H9 (cell line): ENCODE measurements around the gene TMEM135. TPM values are rescaled to one million over a fixed set of nuclear protein-coding genes. Genes with fewer than 3 reads are reported as not detected.

Experiments
- DNase-seq: peaks from one replicate; pipeline ENCODE4 v3.0.0-alpha.2; 2017
- H2AFZ ChIP-seq: one replicate; pipeline ENCODE4 v1.6.1; 2013; ENCODE audit warnings: mild to moderate bottlenecking, low read length, control low read depth, moderate library complexity
- H2AK5ac ChIP-seq: 2 replicates; pipeline ENCODE4 v1.6.1; 2013; ENCODE audit warnings: low read length, control low read depth, mixed read lengths; ENCODE audit not compliant: insufficient read length
- H2BK120ac ChIP-seq: one replicate; pipeline ENCODE4 v1.6.1; 2013; ENCODE audit warnings: low read depth, mild to moderate bottlenecking, low read length, control low read depth, inconsistent platforms; ENCODE audit not compliant: poor library complexity, severe bottlenecking
- H2BK12ac ChIP-seq: 2 replicates; pipeline ENCODE4 v1.6.1; 2013; ENCODE audit warnings: low read length, control low read depth, mixed read lengths, low read depth; ENCODE audit not compliant: insufficient read length
- H2BK15ac ChIP-seq: 2 replicates; pipeline ENCODE4 v1.6.1; 2013; ENCODE audit warnings: low read depth, low read length, control low read depth
- H2BK20ac ChIP-seq: one replicate; pipeline ENCODE4 v1.6.1; 2013; ENCODE audit warnings: low read depth, mild to moderate bottlenecking, low read length, control low read depth, inconsistent platforms; ENCODE audit not compliant: poor library complexity, severe bottlenecking
- H2BK5ac ChIP-seq: 2 replicates; pipeline ENCODE4 v1.6.1; 2013; ENCODE audit warnings: low read length, control low read depth, mixed read lengths; ENCODE audit not compliant: insufficient read length
- H3K14ac ChIP-seq: 2 replicates; pipeline ENCODE4 v1.6.1; 2013; ENCODE audit warnings: low read length, control low read depth; ENCODE audit not compliant: insufficient read depth
- H3K18ac ChIP-seq: 2 replicates; pipeline ENCODE4 v1.6.1; 2013; ENCODE audit warnings: low read depth, mild to moderate bottlenecking, mixed read lengths, low read length, control low read depth; ENCODE audit not compliant: insufficient read length
- H3K23ac ChIP-seq: 2 replicates; pipeline ENCODE4 v1.6.1; 2013; ENCODE audit warnings: low read length, control low read depth, mixed read lengths, low read depth; ENCODE audit not compliant: insufficient read length
- H3K23me2 ChIP-seq: 2 replicates; pipeline ENCODE4 v1.6.1; 2013; ENCODE audit warnings: low read depth, mild to moderate bottlenecking, mixed read lengths, low read length, control low read depth; ENCODE audit not compliant: insufficient read length, poor library complexity, severe bottlenecking
- H3K27ac ChIP-seq: 2 replicates; pipeline ENCODE4 v1.5.1; 2013; ENCODE audit warnings: low read length, control low read depth, mixed read lengths, low read depth; ENCODE audit not compliant: insufficient read length
- H3K27me3 ChIP-seq: 2 replicates; pipeline ENCODE4 v1.6.1; 2013; ENCODE audit warnings: low read length, control low read depth, inconsistent platforms; ENCODE audit not compliant: insufficient read depth
- H3K4ac ChIP-seq: 2 replicates; pipeline ENCODE4 v1.6.1; 2013; ENCODE audit warnings: low read depth, mild to moderate bottlenecking, control low read depth, inconsistent platforms, low read length, moderate library complexity
- H3K4me1 ChIP-seq: 2 replicates; pipeline ENCODE4 v1.6.1; 2013; ENCODE audit warnings: low read length, control low read depth, inconsistent platforms; ENCODE audit not compliant: insufficient read depth
- H3K4me2 ChIP-seq: 2 replicates; pipeline ENCODE4 v1.6.1; 2013; ENCODE audit warnings: low read length, control low read depth, mixed read lengths; ENCODE audit not compliant: insufficient read length, insufficient read depth
- H3K56ac ChIP-seq: 2 replicates; pipeline ENCODE4 v1.6.1; 2013; ENCODE audit warnings: low read depth, mild to moderate bottlenecking, mixed read lengths, low read length, control low read depth; ENCODE audit not compliant: insufficient read length
- H3K79me1 ChIP-seq: 2 replicates; pipeline ENCODE4 v1.6.1; 2013; ENCODE audit warnings: low read depth, mild to moderate bottlenecking, moderate library complexity, low read length, control low read depth, inconsistent platforms; ENCODE audit not compliant: insufficient read depth, poor library complexity, severe bottlenecking
- H3K79me2 ChIP-seq: 2 replicates; pipeline ENCODE4 v1.6.1; 2013; ENCODE audit warnings: low read length, control low read depth, inconsistent platforms; ENCODE audit not compliant: insufficient read depth
- H3K9ac ChIP-seq: 2 replicates; pipeline ENCODE4 v1.6.1; 2013; ENCODE audit warnings: low read length, control low read depth, mixed read lengths; ENCODE audit not compliant: insufficient read length; ENCODE audit errors: extremely low read depth
- H3K9me3 ChIP-seq: one replicate; pipeline ENCODE4 v1.6.1; 2013; ENCODE audit warnings: low read depth, low read length, inconsistent platforms; ENCODE audit not compliant: control insufficient read depth
- H3T11ph ChIP-seq: one replicate; pipeline ENCODE4 v1.6.1; 2013; ENCODE audit warnings: mild to moderate bottlenecking, low read length, control low read depth, inconsistent platforms
- H4K20me1 ChIP-seq: one replicate; pipeline ENCODE4 v1.6.1; 2013; ENCODE audit not compliant: control insufficient read depth, insufficient read length, insufficient read depth
- H4K5ac ChIP-seq: 2 replicates; pipeline ENCODE4 v1.6.1; 2013; ENCODE audit warnings: low read depth, mild to moderate bottlenecking, mixed read lengths, low read length, control low read depth; ENCODE audit not compliant: insufficient read length
- H4K8ac ChIP-seq: replicated peaks from 2 replicates; pipeline ENCODE4 v1.6.1; 2013; ENCODE audit warnings: low read length, control low read depth, mixed read lengths, low read depth; ENCODE audit not compliant: insufficient read length
- H4K91ac ChIP-seq: 2 replicates; pipeline ENCODE4 v1.6.1; 2013; ENCODE audit warnings: low read depth, mild to moderate bottlenecking, moderate library complexity, mixed read lengths, low read length, control low read depth; ENCODE audit not compliant: insufficient read length
- H3K27ac Mint-ChIP-seq, 3 experiments: 2 replicates in 2 of 3; 3 replicates in 1 of 3; pipeline ENCODE4 v1.8.0; 2020 to 2021; ENCODE audit warnings: mixed read lengths in 3 of 3, mild to moderate bottlenecking in 1 of 3, moderate library complexity in 1 of 3
- H3K27me3 Mint-ChIP-seq: 2 replicates; pipeline ENCODE4 v1.8.0; 2021; ENCODE audit warnings: low read depth, mild to moderate bottlenecking, moderate library complexity, mixed read lengths
- H3K36me3 Mint-ChIP-seq, 3 experiments: 2 replicates in 2 of 3; 3 replicates in 1 of 3; pipeline ENCODE4 v1.8.0; 2020 to 2021; ENCODE audit warnings: low read depth in 3 of 3, mixed read lengths in 3 of 3; ENCODE audit not compliant: insufficient read depth in 1 of 3
- H3K4me1 Mint-ChIP-seq, 2 experiments: 2 replicates each; pipeline ENCODE4 v1.8.0; 2020; ENCODE audit warnings: mixed read lengths in 2 of 2
- H3K4me3 Mint-ChIP-seq, 2 experiments: 2 replicates in 1 of 2; 3 replicates in 1 of 2; pipeline ENCODE4 v1.8.0; 2020 to 2021; ENCODE audit warnings: mild to moderate bottlenecking in 2 of 2, mixed read lengths in 2 of 2, moderate library complexity in 1 of 2
- H3K9me3 Mint-ChIP-seq, 2 experiments: 2 replicates in 1 of 2; 3 replicates in 1 of 2; pipeline ENCODE4 v1.8.0; 2020; ENCODE audit warnings: mild to moderate bottlenecking in 2 of 2, mixed read lengths in 2 of 2, moderate library complexity in 1 of 2
- CTCF ChIP-seq: fragments of 200-600 bp; sonication (generic); conservative IDR thresholded peaks from 3 replicates; pipeline ENCODE4 v1.8.0; 2021; ENCODE audit warnings: antibody characterized with exemption, mild to moderate bottlenecking
- WGBS: extraction: QIAGEN DNeasy Blood & Tissue Kit; methylation state at CpG from one replicate; pipeline ENCODE4 v1.1.7; 2013; ENCODE audit warnings: missing lambda C conversion rate, low lambda C conversion rate, mixed read lengths; ENCODE audit not compliant: insufficient read length; ENCODE audit errors: extremely low coverage; 5-methylcytosine and 5-hydroxymethylcytosine counted together
- total RNA-seq: library from RNA; stranded (reverse); gene quantifications from 2 replicates; pipeline ENCODE4 v1.2.1, GENCODE V29; 2021

TMEM135 gene
- total RNA-seq, 1 experiment from 2014 or later: 25.2 TPM

- no peak overlapping the region for H3K4ac ChIP-seq
- H2BK12ac ChIP-seq: no peak overlapping the region
- no peak overlapping the region for H3K4me2 ChIP-seq
- H2AFZ ChIP-seq: no peak overlapping the region
- no peaks in the 10 kb centered on the region for H3K4me1 ChIP-seq
- no peak for DNase-seq
- Mint-ChIP-seq H3K27me3 (no peaks in the 10 kb centered on the region), H3K4me3 (no peak overlapping the region), H3K36me3 (no peaks in the 10 kb centered on the region), H3K4me1 (peaks cover 0 to 4% of the 10 kb centered on the region in 2 experiments; a peak in 1 of 4 replicates), H3K27ac (no peak overlapping the region), H3K9me3 (no peaks in the 10 kb centered on the region)
- no peak overlapping the region for H3K14ac ChIP-seq
- H3K18ac ChIP-seq: no peak overlapping the region
- no peak overlapping the region for H4K91ac ChIP-seq
- no peak overlapping the region for H2BK20ac ChIP-seq
- no peaks in the 10 kb centered on the region for H3K79me2 ChIP-seq
- no peaks in the 10 kb centered on the region for H3K9me3 ChIP-seq
- no peak overlapping the region for H3K27ac ChIP-seq
- H3K23ac ChIP-seq: no peak overlapping the region
- H3K27me3 ChIP-seq: no peaks in the 10 kb centered on the region
- no peak overlapping the region for H4K8ac ChIP-seq
- no peaks in the 10 kb centered on the region for H3K79me1 ChIP-seq
- no peak overlapping the region for H2BK5ac ChIP-seq
- no CpG with 5 or more reads among the region's 1 CpG for WGBS
- no peak overlapping the region for H2BK120ac ChIP-seq
- H4K5ac ChIP-seq: no peak overlapping the region
- no peak overlapping the region for H3T11ph ChIP-seq
- H2AK5ac ChIP-seq: no peak overlapping the region
- no peak overlapping the region for H3K56ac ChIP-seq
- H2BK15ac ChIP-seq: no peak overlapping the region
- H3K23me2 ChIP-seq: no peaks in the 10 kb centered on the region
- no peak overlapping the region for H3K9ac ChIP-seq
- no peaks in the 10 kb centered on the region for H4K20me1 ChIP-seq
- TF ChIP-seq CTCF: no peak
These were observed 220.6 kb downstream of the TMEM135 start for GRCh38 chr11:87258171-87258833.
